NOMO-1 treated with dmso at 0.1 percent for 144 hours (cell line): ENCODE data around the gene NFKBIE.
A peak's percentile ranks its signal among the peaks of the same experiment; 100 is the strongest.

Experiments used
- DNase-seq: peaks from one replicate; lab custom pipeline; 2025; ENCODE audit not compliant: unreplicated experiment; lab: John Stamatoyannopoulos, UW

Gene NFKBIE

GRCh38 chr6:44227148-44227793 lies 38.1 kb downstream of the NFKBIE start:
- no peak for DNase-seq

DNA sequence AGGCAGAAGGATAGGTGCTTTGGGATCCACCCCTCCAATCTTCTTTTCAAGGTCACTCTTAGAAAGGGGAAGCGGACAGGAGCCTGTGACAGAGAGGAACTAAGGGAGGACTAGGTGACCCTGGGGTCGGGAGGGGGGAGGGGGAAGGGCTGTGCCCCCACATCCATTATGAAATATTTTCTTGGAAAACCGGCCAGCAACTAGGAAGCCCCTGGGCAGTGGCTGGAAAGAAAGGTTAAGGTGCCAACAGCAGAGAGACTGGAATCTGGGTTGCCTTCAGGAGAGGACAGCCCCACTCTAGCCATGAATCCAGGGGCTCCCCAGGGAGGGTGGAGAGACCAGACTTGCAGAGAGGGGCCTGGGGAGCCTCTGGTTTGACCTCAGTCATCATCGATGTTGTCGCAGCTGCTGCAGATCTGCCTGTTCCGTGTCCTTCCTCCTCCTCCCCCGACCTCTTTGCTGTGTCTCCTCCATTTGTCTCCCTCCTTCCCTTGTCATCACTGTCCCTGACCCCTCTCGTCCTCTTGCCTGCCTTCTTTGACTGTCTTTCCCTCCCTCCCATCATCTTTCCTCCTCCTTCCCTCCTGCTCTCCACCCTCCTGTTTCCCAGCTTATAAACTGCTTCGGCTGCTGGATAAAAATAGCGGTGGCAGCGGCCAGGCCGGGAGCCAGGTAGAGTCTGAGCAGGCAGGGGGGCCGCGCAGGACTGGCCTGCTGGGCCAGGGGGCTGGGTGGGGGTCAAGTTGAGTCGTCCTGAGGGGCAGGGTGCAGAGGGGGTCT lies 38.8 kb downstream of the NFKBIE start:
- DNase-seq, result peak; percentile 18

GRCh38 chr6:44225579-44226325 lies 39.6 kb downstream of the NFKBIE start:
- no peak for DNase-seq

DNA sequence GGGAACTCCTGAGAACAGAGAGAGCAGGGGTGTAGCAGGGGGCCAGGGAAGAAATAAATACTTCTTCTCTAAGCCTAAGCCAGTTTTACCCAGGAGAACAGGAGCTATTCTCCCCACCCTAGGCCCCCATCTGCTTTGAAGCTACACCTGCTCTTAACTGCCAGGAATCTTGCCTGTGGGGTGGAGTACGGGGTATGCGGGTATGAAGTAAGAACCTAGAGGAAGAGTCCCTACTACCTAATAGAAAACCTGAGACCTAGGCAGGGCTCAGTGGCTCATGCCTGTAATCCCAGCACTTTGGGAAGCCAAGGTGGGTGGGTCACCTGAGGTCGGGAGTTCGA lies 40.4 kb downstream of the NFKBIE start:
- no peak for DNase-seq

DNA sequence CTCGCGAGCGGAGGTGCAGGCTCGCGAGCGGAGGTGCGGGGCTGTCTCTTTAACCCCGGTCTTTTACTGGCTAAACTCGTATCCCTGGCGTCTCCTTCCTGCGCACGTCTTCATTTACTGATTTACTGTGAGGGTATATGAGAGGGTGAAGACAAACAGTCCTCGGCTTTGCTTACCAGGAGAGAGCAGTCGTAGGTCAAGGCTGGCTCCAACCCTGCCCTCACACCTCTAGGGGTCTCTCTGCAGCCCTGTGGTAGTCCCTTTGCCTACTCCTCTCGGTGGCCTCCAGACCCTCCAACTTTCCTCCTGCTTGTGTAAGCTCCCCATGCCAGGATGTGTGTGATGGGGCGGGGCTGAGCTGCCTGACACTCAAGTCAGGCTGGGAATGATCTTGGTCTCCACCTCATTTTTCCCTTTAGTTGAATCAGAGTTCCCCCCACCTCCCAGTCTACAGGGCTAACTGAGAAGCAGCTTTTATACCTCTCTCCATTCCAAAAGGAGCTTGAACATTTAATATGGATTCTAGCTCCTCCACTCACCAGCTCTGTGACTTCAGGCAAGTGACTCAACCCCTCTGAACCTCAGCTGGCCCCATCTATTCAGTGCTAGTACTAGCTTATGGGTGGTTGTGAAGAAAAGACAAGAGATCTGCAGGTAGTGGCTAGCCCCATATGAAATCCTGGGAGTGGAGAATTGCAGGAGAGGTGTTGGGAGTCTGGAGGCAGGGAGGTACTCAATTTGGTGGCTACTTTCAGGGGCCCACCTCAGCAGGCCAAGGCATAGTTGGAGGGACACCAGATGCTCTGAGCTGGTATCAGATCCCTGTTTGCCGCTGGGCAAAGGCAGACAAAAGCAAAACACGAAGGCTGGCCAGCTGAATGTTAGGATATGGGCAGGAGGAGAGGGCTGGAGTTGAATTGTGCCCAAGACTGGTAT lies 41.1 kb downstream of the NFKBIE start:
- DNase-seq, result no peak

- DNase-seq, result peak; percentile 69
Measured at GRCh38 chr6:44223319-44224028, 41.9 kb downstream of the NFKBIE start, which contains the start of gene SLC29A1. SLC29A1 (plus strand) TSS chr6:44223595; CDS start chr6:44227314, 3,719 bp downstream.

GRCh38 chr6:44222486-44223318 lies 42.6 kb downstream of the NFKBIE start:
- no peak for DNase-seq

DNA sequence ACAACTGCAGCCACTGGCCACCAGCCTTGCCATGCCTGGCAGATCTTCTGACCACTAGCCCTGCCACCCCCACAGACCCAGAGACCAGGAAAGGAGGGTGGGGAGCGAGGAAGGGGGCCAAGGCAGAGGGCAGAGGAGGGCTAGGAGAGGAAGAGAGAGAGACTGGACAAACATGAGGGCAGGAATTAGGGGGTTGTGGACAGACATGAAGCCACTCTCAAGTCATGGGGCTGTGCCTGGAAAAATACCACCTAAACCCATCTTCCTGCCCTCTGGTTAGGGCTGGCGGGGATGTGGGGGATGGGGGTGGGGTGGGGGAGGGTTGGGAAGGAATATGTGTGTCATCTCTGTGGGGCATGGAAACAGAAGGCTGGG lies 43.4 kb downstream of the NFKBIE start:
- no peak for DNase-seq

DNA sequence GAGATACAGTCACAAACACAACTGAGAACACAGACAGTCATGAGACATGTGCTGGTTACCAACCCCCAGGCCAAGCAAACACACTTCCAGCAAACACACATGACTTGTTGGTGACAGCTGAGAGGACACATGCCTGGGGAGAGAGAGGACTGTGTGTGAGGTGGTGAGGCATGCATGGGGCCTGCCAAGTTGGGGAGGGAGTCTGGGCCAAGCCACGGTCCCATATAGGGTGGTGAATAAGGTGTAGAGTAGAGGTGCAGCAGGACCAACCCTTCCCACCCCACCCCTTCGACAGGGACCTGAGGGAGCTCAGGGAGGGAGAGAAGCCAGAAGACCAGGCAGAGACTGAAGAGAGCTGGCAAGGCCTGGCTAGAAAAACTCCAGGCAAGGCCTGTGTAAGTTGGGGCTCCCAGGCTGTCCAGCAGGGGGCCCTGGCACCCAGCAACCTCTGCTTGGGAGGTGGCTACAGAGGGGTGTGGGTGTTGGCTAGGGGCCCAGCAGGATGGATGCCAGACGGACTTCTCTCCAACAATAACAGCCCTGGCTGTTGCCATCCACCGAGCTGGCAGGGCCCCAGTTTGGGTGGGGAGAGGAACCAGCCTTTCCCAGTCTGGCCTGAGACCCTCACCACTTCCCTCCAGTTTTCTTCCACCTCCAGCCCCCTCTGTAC lies 43.9 kb downstream of the NFKBIE start:
- DNase-seq, result peak; percentile 66

DNA sequence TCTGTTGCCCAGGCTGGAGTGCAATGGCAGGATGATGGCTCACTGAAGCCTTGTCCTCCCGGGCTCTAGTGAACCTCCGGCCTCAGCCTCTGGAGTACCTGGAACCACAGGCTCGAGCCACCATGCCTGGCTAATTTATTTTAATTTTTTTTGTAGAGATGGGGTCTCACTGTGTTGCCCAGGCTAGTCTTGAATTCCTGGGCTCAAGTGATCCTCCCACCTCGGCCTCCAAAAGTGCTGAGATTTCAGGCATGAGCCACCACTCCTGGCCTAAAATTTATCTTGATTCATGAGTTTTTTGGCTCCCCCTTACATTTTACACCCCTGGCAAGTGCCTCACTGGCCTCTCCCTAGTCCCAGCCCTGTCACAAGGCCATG lies 44.4 kb downstream of the NFKBIE start:
- no peak for DNase-seq

DNA sequence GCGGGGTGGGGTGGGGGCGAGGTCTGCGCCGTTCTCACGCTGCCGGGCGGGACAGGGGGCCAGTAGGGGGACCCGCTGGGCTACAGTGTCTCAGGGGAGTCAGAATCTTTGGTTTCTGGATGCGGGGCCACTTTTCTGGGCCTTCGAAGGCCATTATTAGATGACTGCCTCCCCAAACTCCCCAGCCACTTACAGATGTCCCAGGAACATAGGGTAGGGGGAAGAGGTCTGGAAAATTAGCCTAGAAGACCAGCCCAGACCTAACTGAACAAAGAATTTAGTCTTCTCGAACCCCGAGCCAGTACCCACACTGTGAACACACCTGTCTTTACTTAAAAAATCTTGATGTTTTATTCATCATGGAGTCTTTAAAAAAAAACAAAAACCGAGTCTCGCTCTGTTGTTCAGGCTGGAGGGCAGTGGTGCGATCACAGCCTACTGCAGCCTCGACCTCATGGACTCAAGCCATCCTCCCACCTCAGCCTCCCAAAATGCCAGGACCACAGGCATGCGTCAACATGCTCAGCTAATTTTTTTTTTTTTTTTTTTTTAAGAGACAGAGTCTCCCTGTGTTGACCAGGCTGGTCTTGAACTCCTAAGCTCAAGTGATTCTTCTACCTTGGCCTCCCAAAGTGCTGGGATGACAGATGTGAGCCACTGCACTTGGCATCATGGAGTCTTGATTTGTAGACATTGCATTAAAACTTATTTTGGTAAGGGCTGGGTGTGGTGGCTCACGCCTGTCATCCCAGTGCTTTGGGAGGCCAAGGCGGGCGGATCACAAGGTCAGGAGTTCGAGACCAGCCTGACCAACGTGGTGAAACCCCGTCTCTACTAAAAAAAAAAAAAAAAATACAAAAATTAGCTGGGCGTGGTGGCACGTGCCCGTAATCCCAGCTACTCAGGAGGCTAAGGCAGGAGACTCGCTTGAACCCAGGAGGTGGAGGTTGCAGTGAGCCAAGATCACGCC lies 45.3 kb downstream of the NFKBIE start:
- DNase-seq, result no peak

DNA sequence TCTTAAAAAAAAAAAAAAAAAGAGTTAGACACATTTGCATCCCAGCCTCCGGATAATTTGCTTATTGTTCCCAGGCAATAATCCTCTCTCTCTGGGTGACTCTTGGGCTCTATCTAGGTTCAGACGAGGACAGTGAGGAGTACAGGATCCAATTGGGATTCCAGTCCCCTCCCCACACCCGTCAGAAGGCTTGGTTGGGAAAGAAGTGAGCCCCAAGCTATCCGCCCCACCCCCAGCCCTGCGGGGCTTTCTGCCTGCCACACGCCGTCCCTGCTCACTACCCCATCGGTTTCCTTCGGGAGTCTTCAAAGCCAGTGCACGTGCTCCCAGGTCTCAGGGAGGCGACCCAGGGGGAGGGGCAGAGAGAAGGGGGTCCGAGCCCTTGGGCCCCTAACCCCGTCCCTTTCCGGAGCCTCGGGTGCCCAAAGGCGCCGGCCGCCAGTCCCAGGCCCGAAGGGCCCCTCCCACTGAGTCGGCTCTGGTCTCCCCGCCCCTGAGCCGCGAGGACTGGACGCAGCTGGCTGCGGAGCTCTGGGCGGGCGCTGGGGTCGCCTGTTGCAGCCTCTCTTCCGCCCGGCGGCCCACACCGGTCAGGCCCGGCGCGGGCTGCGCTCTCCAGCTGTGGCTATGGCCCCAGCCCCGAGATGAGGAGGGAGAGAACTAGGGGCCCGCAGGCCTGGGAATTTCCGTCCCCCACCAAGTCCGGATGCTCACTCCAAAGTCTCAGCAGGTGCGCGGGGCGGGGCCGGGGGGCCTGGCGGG lies 46.1 kb downstream of the NFKBIE start:
- DNase-seq, result peak; percentile 61

GRCh38 chr6:44217332-44218143 lies 47.8 kb downstream of the NFKBIE start:
- DNase-seq, result no peak

DNA sequence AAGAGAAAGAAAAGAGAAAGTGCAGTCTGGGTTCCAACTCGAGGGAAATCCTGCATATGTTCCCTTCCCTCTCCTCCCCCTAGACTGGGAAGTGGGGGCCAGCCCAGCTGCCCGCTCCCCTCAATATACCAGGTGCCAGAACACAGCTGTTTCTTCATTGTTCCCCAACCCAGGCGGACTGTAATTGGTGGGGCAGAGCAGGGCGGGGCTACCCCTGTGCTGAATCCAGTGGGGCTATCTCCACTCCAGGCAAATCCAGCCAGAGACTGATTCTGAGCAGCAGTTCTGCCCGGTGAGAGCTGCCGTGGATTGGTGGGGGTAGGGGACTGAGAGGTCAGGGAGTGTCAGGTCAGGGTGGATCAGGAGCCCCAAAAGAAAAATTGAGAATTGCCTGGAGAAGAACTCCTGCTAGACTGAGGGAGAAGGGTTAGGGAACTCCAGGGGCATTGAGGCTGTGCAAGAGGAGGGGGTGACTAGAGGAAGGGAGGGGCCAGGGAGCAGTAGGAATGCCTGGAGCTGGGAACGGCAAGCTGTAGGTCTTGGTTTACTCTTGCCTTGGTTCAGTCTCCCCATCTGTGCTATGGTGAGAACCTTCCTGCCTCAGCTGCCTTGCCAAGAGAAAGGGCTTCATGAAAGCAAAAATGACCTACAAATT lies 48.5 kb downstream of the NFKBIE start, which contains the start of gene MYMX:
Gene MYMX (plus strand): TSS at position 250 of the 655 bp plus-strand sequence. CDS start 546 bp downstream, outside the sequence.
- no peak for DNase-seq

GRCh38 chr6:44214307-44214706 lies 51.0 kb downstream of the NFKBIE start:
- DNase-seq, result no peak
